HG03159 (cell line): Measurements from ENCODE around the gene VAPA.
A peak's percentile ranks its signal among the peaks of the same experiment; 100 is the strongest.

ENCODE experiments used
- ATAC-seq: cut with Tn5 transposase; IDR thresholded peaks from one replicate; pipeline ENCODE4 v1.9.1; 2021; ENCODE audit warnings: mild to moderate bottlenecking, moderate library complexity; ENCODE audit not compliant: unreplicated experiment

Gene VAPA

GRCh38 chr18:9913526-9914333 lies at the start of gene VAPA:
Gene VAPA, plus strand, starts transcription at chr18:9914016. Its CDS starts 241 bp downstream, at chr18:9914257.
- ATAC-seq = peak; percentile 80

- ATAC-seq = no peak
These were observed 47.9 kb upstream of the VAPA start for GRCh38 chr18:9865764-9866490.

- ATAC-seq = no peak
These were observed 47.2 kb upstream of the VAPA start for GRCh38 chr18:9866627-9867026.

GRCh38 chr18:9867071-9867594 lies 46.7 kb upstream of the VAPA start:
- ATAC-seq = no peak

- no peak for ATAC-seq
These were observed 44.7 kb upstream of the VAPA start for GRCh38 chr18:9868857-9869714.

- ATAC-seq = peak; percentile 76
These were observed 43.9 kb upstream of the VAPA start for GRCh38 chr18:9869715-9870430.

- peak; percentile 15 for ATAC-seq
These were observed 43.3 kb upstream of the VAPA start for GRCh38 chr18:9870431-9871008.

- ATAC-seq = no peak
These were observed 42.5 kb upstream of the VAPA start for GRCh38 chr18:9871244-9871746.

GRCh38 chr18:9872823-9873222 lies 41.0 kb upstream of the VAPA start:
- no peak for ATAC-seq

GRCh38 chr18:9874728-9875127 lies 39.1 kb upstream of the VAPA start:
- no peak for ATAC-seq

- no peak for ATAC-seq
These were observed 37.5 kb upstream of the VAPA start for GRCh38 chr18:9876212-9876866.

GRCh38 chr18:9876867-9877654 lies 36.8 kb upstream of the VAPA start:
- ATAC-seq = no peak

GRCh38 chr18:9877655-9878014 lies 36.2 kb upstream of the VAPA start:
- no peak for ATAC-seq

- ATAC-seq = no peak
These were observed 35.7 kb upstream of the VAPA start for GRCh38 chr18:9878095-9878494.

GRCh38 chr18:9878783-9879242 lies 35.0 kb upstream of the VAPA start:
- ATAC-seq = no peak

- ATAC-seq = no peak
These were observed 29.7 kb upstream of the VAPA start for GRCh38 chr18:9884090-9884489.

GRCh38 chr18:9884532-9885140 lies 29.2 kb upstream of the VAPA start:
- no peak for ATAC-seq
